K562 treated with DMSO at 1 percent for 48 hours (cell line): ENCODE data around the gene HDAC2. TPM values are rescaled to one million over a fixed set of nuclear protein-coding genes. Genes with fewer than 3 reads are reported as not detected.

Experiments
- total RNA-seq: library from RNA; unstranded; fragments of 300-600 nt; gene quantifications from 2 replicates; pipeline ENCODE4 v1.2.3, GENCODE V29; 2022; ENCODE audit warnings: low replicate concordance; ENCODE audit errors: extremely low read depth

Gene HDAC2
- not detected in 2 replicates for total RNA-seq

GRCh38 chr6:113970805-113971676 lies at the start of gene HDAC2:
Gene HDAC2 (minus strand): TSS chr6:113971148. CDS start chr6:113970908, 240 bp downstream.

Other genes starting within 250 kb of the HDAC2 start
- not detected in 2 replicates for gene MARCKS, start 113.8 kb downstream of the HDAC2 start, total RNA-seq